Bronchus fibroblast of lung (primary cell): ENCODE measurements around the gene MITD1. TPM values are rescaled to one million over a fixed set of nuclear protein-coding genes. Genes with fewer than 3 reads are reported as not detected.

Experiments used
- total RNA-seq: library from RNA; depleted of rRNA; stranded (reverse); fragments of >200 nt; gene quantifications from 2 replicates; pipeline ENCODE4 v1.2.3, GENCODE V29; 2015

Gene MITD1
- 16.8 and 24.9 TPM in 2 replicates for total RNA-seq

GRCh38 chr2:99180755-99181623 lies at the start of gene MITD1, which contains the start of gene MRPL30:
Gene MITD1 (minus strand): TSS chr2:99181058. CDS start chr2:99180981, 77 bp downstream.
Gene MRPL30 (plus strand): TSS chr2:99181184. CDS start chr2:99186204, 5,020 bp downstream.

GRCh38 chr2:99154643-99155536 lies 26.0 kb downstream of the MITD1 start, which contains the start of the genes LIPT1 and TSGA10:
Gene LIPT1 (plus strand): TSS chr2:99154967. CDS start chr2:99161958, 6,991 bp downstream.
Gene TSGA10 (minus strand): TSS chr2:99154942. CDS start chr2:99109439, 45,503 bp downstream.

GRCh38 chr2:99141110-99142108 lies 39.4 kb downstream of the MITD1 start, which contains the start of gene C2orf15:
Gene C2orf15 (plus strand): TSS chr2:99141707. CDS start chr2:99150559, 8,852 bp downstream.

Other genes starting within 250 kb of the MITD1 start
- gene CRACDL, start 244.8 kb downstream of the MITD1 start, total RNA-seq, result under 0.01 TPM in 1 of 2 replicates, not detected in the other
- gene C2orf15, start 39.4 kb downstream of the MITD1 start, total RNA-seq, result not detected in 2 replicates
- gene TSGA10, start 26.1 kb downstream of the MITD1 start, total RNA-seq, result 0.17 and 4.3 TPM in 2 replicates
- 2.1 and 8.7 TPM in 2 replicates for gene LIPT1, start 26.1 kb downstream of the MITD1 start, total RNA-seq
- gene MRPL30, start 126 bp upstream of the MITD1 start, total RNA-seq, result 27.9 and 33.3 TPM in 2 replicates
- not detected in 2 replicates for gene LYG2, start 74.6 kb upstream of the MITD1 start, total RNA-seq
- 0.45 TPM in 1 of 2 replicates, not detected in the other for gene LYG1, start 120.1 kb upstream of the MITD1 start, total RNA-seq
- gene TXNDC9, start 155.3 kb upstream of the MITD1 start, total RNA-seq, result 41.6 and 55.0 TPM in 2 replicates
- gene EIF5B, start 156.3 kb upstream of the MITD1 start, total RNA-seq, result 9.6 and 14.3 TPM in 2 replicates